NOMO-1 treated with DMSO at 0.1 percent for 48 hours (cell line): ENCODE data around the gene AKAP13.

ENCODE experiments used
- DNase-seq: peaks from one replicate; lab custom pipeline; 2025; ENCODE audit not compliant: unreplicated experiment; lab: John Stamatoyannopoulos, UW

AKAP13 gene

GRCh38 chr15:85531083-85531482 is 150.7 kb downstream of the AKAP13 start:
- DNase-seq: no peak

DNA sequence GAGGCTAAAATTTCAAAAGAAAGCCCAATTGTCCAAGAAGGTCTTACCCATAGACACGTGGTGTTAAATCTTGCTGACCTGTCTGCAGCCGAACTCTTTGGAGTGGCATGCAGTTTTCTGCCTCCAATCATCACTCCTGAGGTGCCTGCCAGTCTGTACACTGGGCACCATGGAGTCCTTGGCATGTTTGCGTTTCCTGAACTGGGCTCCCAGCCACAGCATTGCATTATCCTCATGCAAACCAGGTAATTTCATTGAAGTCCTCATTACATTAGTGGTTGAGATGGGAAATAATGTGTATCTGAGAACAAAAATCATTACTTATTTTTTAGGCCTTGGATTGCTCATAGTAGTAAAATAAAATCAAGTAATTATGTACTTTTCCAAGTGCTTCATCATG is 152.3 kb downstream of the AKAP13 start:
- no peak for DNase-seq

GRCh38 chr15:85534031-85534430 is 153.6 kb downstream of the AKAP13 start:
- peak; percentile 77 for DNase-seq

DNA sequence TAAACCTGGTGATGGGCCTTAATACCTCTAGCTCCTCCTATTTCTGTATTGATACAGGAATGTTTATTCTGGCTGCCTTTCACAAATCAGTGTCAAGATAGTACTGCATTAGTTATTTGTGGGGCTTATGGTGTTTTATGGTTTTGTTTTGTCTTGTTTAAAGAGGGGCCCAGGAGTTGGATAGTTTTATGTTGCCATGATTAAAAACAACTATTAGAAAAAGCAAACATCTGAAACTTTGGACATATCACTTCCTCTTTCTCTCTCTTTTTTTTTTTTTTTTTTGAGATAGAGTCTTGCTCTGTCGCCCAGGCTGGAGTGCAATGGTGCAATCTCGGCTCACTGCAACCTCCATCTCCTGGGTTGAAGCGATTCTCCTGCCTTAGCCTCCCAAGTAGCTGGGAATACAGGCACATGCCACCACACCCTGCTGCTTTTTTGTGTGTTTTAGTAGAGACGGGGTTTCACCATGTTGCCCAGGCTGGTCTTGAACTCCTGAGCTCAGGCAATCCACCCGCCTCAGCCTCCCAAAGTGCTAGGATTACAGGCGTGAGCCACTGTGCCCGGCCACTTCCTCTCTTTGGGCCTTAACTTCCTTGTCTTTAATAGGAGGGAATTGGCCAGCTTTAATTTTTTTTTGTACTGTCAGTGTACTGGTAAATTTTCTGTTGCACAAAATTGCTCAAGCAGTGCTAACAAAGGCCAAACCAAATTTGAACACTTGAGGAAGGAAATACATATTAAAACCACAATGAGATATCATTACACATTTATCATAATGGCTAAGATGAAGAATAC is 155.3 kb downstream of the AKAP13 start:
- DNase-seq: peak; percentile 85

GRCh38 chr15:85536341-85536740 is 155.9 kb downstream of the AKAP13 start:
- no peak for DNase-seq

DNA sequence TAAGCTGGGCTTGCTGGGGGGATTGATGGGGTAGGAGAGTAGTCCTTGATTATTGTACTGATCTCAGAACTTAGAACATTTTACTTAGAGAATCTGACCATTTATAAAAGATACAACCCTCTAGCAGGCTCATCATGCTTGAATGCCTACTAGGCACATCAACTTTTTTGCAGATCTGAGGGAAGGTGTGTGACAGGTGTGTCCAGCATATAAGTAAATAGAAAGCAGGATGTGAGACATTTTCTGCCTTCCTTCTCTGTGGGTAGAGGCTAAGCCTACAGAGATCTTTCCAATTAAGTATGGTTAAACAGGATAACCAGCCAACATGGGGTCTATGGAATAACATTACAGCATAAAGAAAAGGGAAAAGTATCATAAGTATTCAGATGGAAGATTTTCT is 159.1 kb downstream of the AKAP13 start:
- no peak for DNase-seq

DNA sequence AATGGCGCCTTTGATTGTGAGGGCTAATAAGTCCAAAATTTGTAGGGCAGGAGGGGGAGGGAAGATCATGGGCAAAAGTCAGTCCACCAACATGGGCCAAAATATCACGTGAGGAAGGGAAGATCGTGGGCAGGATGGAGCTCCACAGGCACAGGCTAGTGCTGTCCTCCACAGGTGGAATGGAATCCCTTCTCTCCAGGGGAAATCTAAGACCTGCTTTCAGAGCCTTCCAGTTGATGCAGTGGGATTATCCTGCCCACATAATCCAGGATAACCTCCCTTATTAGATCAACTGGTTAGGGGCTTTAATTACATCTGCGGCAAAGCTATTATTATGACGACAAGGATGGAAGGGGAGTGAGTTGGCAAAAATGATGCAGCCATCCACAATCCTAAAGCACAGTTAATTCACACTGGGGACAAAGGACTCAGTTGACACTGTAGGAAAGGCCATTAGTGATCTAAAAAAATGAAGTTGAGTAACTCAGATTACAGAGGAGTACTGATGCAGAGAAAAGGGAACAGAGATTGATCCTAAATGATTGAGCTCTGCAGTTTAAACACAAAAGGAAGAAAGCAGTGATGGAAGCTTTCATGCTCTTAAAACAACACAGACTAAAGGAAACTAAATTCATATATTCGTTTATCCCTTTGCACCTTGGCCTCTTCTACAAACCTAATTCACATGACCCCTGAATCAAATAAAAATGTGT is 159.8 kb downstream of the AKAP13 start:
- DNase-seq: peak; percentile 64

DNA sequence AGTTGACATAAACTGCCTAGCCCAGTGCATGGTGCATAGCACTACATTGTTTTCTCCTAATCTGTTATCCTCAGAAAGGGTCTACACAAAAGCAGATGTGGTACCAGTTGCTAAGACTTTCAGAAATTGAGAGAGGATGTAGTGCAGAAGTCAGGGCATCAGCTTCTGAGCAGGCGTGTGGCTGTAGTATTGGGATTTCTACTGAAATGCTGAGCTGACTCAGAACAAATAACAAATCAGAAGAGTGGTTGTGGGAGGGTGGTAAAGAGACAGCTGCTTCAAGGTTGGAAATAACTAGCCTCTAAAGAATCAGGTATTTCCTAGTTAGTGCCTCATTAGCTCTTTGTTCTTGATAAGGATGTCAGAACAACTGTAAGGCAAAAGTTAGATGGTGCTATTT is 161.3 kb downstream of the AKAP13 start:
- DNase-seq: no peak

DNA sequence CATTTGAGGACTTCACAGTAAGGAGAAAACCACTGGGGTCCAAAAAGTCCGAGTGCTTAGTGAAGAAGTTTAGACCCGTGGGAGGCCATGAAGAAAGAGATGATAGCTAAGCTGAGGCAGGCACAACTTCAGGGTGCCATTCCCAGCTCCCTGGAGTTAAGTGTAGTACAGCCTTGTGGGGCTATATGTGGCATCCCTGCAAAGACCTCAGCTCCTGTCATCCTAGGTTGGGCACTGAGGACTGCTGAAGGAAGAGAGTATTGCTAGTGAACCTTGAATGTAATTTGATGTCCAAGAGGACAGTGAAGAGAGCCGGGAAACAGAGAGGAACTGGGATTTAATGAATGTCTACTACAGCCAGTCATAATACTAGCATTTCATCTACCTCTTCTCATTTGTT is 162.1 kb downstream of the AKAP13 start:
- no peak for DNase-seq

- peak; percentile 27 for DNase-seq
Observed at GRCh38 chr15:85542895-85543331, 162.5 kb downstream of the AKAP13 start.

GRCh38 chr15:85543741-85544155 is 163.3 kb downstream of the AKAP13 start:
- DNase-seq: peak; percentile 76

DNA sequence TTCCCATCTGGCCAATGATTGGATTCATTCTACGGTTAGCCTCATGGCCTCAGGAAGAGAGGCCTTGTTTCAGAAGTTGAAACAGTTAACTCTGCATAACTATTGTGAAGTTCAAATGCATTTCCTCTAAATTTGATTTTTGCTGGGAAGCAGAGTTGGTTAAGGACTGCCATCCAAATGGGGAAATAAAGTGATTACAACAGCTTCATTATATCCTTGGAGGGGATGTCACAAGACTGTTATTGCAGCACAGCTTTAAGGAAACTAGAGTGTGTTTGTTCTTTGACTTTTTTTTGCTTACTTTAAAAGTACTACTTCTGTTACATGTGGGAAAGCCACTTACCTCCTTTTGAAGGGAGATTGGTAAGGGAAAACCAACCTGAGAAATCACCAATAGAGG is 164.8 kb downstream of the AKAP13 start:
- DNase-seq: peak; percentile 75

DNA sequence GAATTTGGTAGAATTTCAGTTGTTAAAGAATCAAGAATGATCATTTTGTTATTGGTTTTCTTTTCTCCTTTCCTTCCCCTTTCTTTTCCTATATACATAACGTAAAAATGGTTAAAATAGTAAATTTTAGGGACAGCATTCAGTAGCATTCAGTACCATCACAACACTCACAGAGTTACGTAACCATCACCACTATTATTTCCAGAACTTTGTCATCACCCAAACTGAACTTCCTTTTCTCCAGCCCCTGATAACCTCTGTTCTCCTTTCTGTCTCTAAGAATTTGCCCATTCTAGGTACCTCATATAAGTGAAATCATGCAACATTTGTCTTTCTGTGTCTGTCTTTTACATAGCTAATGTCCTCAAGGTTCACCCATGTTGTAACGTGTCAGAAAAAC is 165.3 kb downstream of the AKAP13 start:
- peak; percentile 88 for DNase-seq

- DNase-seq: peak; percentile 42
Observed at GRCh38 chr15:85547386-85547785, 167.0 kb downstream of the AKAP13 start.

DNA sequence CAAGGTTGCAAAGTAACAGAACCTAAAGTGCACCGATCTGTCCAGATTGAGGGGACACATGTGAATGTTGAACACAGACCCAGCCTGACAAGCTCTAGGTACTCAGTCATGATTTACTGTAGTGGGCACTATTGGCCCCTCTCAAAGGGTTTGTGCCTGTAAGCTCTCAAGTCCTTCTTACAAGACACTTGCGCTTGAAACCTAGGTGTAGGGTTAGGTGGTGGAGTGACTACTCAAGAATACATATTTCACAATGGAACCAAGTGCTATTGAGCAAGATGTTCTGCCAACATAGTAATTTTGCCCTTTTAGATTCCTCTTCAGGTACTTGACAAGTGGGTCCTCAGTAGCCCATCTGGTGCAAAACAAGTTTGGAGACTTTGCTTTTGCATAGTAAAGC is 169.9 kb downstream of the AKAP13 start:
- peak; percentile 34 for DNase-seq

DNA sequence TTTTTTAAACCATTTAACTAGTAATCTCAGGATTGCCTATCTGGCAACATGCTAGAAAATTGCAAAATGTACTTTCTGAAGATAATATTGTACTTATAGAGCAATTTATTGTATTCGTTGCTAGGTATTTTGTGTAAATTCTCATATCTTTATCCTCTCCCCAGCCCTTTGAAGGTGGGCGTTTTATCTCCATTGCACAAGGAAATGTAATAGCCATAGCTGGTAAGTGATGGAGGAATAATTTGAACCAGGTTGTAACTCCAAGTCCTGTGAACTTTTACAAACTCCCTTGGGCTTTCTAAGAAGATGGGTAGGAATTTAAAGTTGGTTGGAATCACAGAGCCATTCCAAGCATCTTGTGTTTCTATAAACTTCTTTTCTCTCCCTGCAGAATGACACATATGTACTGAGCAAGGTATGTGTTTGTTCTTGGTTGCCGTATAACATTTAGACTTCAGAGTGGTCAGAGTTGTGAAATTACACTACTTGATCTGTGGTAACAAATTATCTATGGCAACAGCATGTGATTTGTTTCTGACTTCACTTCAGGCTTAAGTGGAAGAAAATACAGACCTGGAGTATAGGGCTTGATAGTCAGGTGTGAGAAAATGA is 170.9 kb downstream of the AKAP13 start:
- peak; percentile 71 for DNase-seq

DNA sequence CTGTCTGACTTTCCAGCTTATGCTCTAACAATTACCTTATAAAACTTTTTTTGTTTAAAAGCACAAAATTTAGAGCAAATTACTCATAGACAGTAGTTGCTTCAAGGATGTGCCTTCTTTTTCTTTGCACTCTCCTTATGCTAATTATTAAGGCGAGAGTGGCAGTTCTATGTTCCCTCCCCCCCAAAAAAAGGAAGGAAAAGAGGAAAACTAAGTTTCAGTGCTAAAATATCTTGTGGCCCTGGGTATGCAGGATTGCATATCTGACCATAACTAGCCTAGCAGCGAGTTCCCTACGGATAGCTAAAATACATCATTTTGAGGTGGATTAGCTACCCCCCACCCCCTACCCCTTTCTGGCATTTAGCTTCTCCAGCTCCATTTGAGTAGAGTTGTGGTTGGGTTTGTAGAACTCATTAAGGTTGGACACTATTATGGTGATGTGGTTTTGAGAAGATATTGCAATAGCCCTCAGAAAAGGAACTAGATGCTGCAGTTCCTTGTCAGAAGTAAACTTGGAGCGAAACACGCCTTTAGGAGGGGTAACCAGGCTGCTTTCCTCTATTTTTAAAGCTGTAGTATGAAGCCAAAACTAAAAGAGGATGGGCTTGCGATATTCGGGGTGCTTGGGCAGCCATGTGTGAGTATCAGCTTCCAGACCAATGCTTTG is 174.6 kb downstream of the AKAP13 start:
- DNase-seq: peak; percentile 96

DNA sequence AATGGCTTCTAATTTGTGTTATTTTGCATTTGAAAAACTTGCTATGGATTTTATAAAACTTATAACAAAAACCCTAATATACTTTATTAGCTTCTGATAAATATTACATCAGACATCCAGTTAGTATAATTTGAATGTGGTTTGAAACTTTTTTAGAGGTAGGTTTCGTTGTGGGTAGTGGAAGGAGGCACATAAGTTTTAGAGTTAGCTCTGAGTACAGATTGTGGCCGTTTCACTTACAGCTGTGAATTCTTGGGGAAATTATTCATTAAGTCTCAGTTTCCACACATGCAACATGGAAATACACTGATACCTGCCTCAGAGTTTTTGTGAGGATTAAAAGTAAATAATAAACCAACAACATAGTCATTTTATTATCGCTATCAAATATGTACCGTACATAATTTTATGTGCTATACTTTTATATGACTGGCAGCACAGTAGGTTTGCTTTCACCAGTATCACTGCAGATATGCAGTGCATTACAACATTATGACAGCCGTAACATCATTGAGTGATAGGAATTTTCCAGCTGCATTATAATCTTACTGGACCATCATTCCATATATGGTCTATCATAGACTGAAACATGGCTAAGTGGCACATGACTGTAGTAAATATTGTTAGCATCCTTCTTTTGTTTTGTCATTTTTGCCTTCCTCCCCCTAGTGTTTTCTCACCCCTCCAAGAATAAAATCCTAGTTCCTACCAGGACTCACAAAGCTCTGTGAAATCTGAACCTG is 175.6 kb downstream of the AKAP13 start:
- DNase-seq: no peak

- DNase-seq: no peak
Observed at GRCh38 chr15:85556618-85556895, 176.2 kb downstream of the AKAP13 start.

DNA sequence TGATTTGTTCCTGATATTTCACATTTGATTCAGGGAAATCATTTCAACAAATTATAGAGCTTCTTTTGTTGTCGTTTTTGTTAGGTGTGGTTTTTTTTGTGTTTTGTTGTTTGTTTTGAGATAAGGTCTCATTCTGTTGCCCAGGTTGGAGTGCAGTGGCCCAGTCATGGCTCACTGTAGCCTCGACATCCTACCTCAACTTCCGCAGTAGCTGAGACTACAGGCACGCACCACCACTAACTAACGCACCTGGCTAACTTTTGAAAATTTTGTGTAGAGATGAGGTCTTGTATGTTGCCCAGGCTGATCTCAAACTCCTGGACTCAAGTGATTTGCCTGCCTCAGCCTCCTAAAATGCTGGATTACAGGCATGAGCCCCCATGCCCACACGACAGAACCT is 177.0 kb downstream of the AKAP13 start:
- DNase-seq: no peak

DNA sequence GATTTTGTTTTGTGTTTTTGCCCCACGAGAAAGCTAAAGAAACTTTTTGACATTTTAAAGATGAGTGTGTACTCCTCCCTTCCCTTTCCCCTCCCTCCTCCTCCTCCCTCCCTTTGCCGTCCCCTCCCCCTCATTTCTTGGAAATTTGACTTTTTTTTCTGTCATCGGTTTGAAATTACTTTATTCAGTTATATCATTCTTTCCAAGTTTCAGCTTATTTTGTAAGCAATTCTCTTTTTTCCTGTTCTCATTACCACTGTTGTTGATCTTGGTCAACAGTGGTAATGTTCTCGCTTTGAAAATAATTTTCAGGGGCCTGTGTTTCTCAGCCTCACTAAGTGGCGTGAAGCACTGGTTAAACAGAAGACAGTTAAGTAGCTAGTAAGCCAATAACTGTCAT is 178.4 kb downstream of the AKAP13 start:
- no peak for DNase-seq
